ENCODE results near the gene CACNA2D3.
"Not testable (repeated sequence)": the region's sequence is repeated elsewhere in the genome, so short reads cannot be mapped to it uniquely, and the experiment has no call there.

Gene CACNA2D3

DNA sequence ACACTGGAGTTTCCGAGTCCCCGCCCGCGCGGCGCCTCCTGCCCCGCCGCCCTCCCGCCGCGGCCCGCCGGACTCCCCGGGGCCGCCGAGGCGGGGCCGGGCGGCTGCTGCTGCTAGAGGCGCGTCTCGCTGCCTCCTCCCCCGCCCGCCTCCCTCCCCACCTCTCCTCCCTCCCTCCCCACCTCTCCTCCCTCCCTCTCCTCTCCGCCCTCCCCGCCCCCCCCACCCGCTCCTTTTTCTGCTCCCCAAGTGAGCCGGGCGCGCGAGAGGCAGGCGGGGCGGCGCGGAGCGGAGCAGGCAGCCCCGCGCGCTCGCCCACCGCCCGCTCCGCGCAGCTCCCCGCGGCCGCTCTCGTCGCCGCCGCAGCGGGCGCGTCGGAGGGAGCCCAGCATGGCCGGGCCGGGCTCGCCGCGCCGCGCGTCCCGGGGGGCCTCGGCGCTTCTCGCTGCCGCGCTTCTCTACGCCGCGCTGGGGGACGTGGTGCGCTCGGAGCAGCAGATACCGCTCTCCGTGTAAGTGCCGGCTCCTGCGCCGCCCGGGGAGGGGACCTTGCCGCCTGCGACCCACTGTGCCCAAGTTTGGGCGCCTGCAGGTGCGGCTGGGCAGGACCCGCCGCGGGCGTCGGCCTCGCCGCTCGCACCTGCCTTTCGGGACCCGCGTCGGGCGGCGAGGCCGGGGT lies at the start of gene CACNA2D3:
Gene CACNA2D3 (plus strand): TSS at position 229 of the 679 bp plus-strand sequence.
- no peak for FAIRE-seq

DNA sequence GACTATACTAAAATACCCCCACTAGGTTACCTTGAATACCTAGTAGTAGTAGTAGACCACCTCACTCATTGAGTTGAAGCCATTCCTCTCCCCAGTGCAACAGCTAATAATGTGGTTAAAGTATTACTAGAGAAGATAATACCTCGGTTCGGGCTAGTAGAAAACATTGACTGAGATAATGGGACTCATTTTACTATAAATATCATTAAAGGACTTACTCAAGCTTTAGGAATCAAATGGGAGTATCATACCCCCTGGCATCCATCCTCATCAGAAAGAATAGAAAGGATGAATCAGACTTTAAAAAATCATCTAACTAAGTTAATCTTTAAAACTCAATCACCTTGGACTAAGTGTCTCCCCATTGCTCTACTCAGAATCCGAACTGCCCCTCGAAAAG lies 49.0 kb upstream of the CACNA2D3 start:
- FAIRE-seq, result no peak

DNA sequence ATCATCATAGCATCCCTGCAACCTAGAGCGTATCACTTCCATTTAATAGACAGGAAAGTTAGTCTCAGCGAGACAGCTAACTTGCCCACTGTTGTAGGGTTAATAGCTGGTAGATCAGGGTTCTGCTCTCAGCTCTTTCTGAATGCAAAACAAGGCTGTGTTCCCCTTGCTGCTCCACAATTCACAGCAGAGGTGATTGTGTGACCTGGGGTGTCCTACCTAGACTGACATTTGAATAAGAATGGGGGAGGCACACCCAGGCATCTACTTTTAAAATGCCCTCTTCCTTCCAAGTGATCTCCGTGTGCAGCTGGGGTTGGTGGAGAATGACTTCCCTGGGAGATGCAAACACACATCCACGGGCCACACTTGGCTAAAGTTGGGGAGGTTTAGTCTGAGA lies 43.0 kb upstream of the CACNA2D3 start:
- FAIRE-seq, result no peak

DNA sequence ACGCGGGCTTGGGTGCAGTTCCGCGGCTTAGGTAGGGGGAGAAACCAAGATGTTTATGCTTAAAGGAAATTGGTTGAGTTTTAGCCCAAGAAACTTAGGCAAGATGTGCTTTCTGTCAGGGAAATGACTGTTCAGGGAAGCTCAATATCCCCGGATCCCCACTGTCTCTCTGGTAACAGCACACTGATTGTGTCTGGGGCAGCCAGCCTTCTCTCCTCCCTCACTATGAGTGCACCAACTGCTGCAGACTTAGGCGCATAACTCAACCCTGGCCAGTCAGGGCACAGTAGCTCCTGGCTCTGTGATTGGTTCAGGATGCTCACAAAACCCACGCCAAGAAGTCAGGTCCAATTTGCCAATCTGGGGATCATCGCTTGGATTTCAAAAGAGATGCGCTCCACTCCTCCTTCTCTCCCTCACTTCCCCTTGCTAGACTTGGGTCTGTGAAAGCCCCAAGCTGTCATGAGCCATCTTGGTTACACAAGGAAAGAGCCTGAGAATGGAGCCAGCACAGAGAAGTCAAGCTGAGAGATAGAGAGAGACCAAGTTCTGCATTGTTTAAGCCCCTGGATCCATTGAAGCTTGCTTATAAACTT lies 42.5 kb upstream of the CACNA2D3 start:
- FAIRE-seq, result no peak

DNA sequence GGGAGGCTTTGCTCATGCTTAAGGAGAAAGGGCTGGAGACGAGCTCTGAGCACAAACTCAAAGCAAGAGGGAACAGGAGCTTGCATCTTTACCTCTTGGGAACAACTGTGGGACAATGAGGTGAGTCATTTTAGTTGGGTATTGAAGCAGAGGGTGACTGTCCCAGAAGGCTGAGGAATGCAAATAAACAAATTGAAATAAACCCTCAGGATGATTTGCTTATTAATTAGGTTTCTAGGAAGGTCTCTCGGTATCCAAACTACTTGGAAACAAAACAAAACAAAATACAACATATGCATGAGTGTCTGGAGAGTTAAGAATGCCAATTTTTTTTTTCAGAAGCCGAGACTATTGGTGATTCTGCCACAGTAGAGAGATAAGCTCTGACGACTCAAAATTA lies 38.4 kb upstream of the CACNA2D3 start:
- FAIRE-seq, result no peak

DNA sequence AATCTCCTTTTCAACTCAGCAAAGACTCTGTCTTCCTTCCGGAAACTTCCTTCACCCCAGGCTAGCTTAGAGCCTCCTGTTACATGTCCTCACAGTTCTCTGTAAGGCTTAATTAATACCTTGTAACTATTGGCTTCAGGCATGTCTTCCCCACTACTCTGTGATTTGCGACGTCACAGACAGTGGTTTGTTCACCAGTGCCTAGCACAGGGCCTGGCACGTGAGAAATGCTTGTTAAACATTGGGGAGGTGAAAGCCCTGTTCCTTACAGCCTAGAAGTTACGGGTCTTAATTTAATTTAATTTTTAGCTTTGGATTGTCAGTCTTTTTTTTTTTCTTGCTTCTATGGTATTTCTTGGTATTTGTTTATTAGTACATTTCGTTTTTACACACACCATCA lies 36.4 kb upstream of the CACNA2D3 start:
- FAIRE-seq, result no peak

DNA sequence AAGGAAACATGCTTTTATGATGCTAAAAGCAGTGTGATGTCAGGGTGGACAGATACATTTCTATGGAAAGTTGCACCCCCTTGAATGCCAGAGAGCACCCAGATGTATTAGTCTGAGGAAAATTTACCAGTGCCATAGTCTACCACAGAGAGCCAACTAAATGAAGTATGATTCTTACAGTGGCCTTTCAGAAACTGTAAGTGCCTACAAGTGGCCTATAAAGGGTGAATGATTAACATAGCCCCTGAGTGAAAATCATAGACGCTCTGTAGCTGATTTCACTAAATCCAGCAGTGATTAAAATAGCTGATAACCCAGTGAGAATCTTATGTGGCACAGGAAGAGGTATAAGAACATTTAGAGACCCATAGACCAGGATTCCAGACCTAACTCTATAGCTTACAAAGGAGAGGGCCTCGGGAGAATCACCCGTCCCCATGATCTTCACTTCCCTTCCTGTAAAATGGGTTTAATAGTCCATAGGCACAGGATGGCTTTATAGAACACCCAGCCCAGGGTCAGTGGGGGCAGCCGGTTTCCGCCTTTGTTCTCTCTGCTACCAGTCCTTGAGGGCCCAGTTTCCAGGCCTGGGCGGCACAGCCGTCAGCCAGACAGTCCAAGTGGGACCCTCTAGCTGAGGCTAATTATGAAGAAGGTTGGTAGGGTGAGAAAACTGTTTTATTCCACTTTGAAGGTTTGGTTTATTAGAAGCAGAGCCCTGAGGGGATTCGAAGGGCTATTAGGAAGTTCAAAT lies 35.5 kb upstream of the CACNA2D3 start:
- FAIRE-seq, result no peak

DNA sequence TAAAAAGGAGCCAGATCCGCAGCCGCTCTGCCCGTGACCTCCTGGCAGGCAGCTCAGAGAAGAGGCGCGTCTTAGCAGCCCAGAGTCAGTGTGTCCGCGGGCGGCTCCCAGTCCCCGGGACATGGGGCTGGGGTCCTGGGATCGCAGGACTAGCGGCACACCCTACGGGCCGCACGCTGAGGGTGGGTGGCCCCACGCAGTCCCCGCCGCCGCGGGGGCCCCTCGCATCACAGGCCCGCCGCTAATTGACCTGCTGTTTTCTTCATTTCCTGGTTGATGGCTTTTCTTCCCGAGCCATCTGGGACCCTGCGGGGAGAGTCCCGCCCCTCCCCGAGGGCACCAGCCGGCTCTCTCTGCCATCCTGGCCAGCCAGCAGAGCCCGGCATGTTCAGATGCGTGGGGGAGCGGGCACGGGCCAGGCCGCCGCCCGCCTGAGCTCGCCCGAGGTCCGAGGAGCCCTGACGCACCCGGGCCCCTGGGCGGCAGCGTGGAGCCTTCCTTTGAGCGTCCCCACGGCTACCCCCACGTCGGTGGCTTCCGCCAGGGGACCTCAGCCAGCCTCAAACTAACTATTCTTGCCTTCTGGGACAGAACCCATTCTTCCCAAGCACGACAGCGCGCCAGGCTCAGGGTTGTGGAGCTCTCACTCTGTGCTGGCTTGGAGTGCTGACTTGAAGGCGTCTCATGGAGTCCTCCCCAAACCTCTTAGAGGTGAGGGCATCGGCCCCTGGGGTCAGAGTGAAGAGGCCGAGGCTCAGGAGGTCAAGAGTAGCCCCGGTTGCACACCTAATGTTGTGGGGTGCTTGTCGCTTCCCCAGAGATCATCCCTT lies 34.6 kb upstream of the CACNA2D3 start:
- FAIRE-seq, result no peak

DNA sequence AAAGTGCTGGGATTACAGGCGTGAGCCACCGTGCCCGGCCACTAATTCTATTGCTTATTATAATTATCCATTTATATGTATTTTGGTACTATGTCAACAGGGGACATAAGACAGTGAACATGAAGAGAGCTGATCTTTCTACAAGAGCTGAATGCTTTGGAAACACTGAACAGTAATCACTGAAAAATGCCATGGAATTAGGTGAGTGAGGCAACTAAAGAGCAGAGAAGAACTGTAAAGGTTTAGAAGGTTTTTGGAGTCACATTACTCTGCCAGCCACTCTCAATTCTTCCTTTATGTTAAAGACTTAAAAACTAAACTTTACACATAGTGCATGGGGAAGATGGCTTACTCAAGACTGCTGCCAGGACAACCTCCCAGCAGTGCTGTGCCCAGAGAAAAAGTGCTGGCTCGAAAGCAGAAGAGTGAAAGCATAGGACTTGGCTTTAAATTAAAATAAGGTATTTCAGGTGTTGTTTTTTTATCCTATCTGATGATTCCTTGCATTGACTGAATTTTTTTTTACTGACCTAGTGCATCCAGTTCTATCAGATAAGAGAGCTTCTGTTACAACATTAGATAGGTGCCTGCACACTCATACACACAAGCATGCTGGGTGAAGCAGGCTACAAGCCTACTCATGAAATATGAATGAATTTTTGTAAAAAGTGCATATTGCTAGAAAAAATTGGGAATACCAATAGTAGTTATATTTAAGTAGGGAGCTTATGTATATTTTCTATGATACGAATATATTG lies 28.7 kb upstream of the CACNA2D3 start:
- no peak for FAIRE-seq

DNA sequence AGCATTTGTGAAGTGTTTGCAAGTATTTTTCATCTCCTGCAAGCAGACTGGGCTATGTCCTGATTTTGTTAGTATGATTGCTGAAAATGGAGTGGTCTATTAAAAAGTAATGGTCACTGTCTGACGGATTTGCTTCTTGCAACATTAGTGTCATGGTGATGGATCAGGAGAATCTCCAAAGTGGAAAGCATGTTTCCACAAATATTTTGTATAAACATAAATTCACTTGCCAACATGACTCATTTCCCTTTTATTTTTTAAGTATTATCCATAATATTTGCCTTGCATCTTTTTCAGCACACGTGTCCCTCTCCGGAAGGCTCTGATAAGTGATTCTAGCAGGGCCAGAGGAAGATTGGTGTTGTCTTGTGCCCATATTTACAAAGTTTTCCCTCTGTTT lies 27.4 kb upstream of the CACNA2D3 start:
- FAIRE-seq, result no peak

DNA sequence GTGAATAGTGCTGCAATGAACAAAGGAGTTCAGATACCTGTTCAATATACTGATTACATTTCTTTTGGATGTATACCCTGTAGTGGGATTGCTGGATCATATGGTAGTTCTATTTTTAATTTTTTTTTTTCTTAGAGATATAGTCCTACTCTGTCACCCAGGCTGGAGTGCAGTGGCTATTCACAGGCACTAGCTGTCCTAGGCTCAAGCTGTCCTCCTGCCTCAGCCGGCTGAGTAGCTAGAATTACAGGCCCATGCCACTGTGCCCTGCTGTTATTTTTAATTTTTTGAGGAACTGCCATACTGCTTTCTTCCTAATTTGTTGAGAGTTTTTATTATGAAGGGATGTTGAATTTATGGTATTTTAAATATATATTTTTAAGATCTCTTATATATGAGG lies 23.0 kb upstream of the CACNA2D3 start:
- FAIRE-seq, result no peak

DNA sequence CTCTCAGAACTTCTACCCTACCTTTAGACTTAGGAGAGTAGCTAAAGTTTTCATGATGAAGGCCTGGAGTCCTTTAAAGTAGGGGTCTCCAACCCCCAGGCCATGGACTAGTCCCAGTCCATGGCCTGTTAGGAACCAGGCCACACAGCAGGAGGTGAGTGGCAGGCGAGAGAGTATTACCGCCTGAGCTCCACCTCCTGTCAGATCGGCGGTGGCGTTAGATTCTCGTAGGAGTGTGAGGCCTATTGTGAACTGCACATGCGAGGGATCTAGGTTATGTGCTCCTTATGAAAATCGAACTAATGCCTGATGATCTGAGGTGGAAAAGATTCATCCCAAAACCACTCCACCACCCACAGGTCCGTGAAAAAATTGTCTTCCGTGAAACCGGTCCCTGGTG lies 18.3 kb upstream of the CACNA2D3 start:
- no peak for FAIRE-seq

DNA sequence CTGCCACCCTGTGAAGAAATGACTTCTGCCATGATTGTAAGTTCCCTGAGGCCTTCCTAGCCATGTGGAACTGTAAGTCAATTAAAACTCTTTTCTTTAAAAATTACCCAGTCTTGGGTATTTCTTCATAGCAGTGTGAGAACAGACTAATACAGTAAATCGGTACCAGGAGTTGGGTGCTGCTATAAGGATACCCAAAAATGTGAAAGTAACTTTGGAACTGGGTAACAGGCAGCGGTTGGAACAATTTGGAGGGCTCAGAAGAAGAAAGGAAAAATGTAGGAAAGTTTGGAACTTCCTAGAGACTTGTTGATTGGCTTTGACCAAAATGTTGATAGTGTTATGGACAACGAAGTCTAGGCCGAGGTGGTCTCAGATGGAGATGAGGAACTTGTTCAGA lies 6.2 kb upstream of the CACNA2D3 start:
- FAIRE-seq, result not testable (repeated sequence)

DNA sequence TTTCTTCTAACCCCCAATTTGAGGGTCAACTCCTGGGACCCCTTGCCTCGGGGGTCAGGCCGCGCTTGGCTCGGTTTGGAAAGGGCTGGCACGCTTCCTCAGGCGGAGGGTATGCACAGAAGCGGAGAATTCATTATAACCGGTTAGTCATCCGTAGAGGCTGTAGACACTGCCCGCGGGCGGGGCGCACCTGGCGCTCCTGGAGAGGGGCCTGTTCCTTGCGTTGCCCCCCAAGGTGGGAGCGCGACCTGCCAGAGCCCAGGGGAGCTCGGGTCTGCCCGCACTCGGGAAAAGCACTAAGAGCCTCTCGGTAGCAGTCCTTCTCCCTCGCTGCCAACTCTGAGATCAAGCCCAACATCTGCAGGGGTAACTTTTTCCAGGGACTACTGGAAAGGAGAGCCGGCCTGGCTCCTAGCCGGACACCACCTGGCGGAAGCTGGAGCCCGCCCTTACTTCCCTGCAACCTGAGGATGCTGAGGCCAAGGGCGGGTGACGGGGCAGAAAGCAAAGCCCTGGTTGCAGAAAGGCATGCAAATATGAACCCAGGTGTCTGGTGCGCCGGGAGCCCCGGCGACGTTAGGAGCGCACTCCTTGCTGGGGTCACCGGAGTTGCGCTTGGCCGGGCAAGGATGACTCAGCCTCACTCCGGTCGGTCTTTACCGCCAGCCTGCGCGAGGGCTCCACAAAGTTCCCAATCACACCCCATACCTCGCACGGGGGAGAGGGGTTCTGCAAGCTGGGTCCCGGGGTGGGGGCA lies 1.5 kb upstream of the CACNA2D3 start:
- FAIRE-seq, result no peak

DNA sequence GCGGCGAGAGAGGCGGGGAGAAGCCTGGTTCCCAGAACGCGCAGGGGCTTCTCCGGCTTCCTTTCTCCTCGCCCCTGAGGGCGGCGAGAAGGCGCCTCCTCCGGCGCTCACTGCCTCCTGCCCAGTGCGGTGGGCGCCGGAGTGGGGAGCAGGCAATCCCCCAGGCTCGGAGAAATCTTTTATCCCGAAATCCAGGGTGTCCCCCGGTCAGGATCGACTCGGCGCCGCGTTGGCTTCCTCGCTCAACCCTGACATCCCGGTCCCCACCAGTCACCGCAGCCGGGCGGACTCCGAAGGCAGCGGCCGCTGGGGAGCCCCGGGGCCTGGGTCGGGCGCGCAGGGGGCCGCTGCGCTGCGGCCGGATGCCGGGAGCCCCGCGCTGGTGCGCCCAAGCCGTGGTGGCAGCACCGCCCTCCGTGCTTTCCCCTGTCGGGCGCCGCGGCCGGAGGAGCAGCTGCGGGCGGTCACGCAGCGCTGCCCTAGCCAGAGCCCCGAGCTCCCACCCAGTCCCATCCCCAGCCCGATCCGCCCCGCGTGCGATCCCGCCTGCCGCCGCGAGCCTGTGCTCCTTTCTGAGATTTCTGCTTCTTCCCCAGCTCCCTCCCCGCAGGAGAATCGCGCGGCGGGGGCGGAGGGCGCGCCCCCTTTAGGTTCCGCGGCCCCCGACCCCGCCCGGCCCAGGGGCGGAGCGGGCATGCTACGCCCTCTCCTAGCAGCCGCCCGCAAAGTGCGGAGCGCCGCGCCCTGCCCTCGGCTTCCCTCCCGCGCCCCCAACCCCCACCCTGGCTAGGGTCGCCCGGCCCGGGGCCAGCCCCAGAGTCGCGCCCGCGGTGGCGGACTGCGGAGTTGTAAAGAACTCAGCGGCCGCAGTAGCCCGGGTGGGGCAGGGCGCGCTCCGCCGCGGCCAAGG lies 683 bp upstream of the CACNA2D3 start:
- FAIRE-seq, result no peak

DNA sequence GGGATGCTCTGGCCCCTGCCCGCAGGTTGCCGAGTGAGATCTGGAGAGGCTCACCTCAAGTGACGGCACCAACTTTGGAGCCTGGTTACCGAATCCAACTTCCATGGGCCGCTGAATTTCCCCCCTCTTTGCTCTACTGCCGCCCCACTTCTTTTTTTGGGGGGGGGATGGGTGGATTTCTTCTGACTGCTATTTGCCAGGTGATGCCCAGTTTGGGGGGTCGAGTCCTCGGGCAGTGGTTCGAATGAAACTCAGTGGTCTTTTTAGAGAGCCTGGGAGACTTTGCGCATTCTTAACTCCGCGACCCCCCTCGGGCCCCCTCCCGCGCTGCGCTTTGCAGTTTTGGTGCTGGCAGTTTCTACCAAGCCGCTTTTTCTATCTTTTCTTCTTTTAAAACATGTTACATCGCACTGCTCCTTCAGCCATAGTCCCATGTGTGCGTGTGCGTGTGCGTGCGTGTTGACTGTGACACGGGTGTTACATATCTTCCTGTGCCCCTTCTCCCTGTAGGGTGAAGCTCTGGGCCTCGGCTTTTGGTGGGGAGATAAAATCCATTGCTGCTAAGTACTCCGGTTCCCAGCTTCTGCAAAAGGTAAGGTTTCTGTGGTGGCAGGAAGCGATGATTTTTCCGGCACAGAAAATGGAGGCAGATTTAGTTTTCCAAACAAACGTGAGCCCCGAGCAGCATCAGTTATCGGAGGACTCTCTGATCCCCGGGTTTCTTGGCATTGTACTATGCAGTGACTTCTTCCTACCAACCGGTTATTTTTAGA lies 837 bp downstream of the CACNA2D3 start:
- no peak for FAIRE-seq

DNA sequence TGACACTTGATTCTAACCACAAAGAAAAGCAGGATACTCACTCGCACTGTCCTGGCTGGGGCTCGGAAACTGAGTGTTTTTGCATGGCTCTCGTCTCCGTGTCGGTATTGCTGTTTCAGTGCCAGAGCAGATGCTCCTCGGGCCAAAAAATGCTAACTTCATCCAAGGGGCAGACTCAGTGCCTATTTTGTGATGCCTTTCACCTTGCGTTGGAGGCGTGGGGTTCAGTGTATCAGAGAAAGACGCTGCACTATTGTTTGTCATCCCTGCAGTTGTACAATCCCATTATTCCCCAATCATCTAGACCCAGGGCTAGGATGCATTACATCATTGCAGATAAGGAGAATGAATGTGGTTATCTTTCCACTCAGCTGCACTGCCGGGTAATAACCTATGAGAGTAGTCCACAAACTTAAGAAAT lies 1.4 kb downstream of the CACNA2D3 start:
- no peak for FAIRE-seq

DNA sequence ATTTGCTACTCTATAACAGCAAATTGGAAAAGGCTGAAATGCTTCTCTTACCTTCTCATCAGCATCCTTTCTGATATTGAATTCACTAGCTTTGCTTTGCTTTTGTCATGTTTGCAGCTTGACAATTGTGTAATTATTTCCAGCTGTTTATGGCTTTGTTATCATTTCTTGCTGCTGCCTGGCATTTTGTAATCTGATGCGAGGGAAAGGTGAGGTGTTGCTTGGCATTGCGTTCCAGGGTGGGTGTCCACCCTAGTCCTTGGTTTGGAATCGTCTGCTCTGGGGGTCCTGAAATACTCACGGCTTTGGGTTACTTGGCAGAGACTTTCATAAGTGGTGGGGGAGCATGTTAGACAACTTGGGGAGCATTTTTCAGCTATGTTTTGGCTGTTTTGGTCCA lies 2.9 kb downstream of the CACNA2D3 start:
- no peak for FAIRE-seq

DNA sequence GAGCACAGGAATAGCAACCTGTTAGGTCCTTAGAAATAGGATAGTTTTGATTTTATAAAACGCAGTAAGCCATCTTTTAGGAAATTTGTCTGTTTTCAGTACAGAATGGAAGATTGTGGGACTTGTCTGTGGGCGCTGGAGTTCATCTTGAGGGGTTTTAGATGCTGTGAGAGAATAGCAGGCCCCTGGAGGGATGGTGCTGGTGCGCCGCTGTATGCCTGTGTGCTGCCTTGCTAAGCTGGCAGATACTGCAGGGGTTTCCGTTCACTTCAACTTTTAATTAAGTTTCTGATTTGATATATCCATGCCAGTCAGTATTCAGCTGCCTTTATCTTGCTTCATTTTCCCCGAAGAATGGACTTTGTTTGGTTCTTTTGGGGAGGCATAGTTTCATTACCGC lies 4.2 kb downstream of the CACNA2D3 start:
- FAIRE-seq, result no peak
